HG02981 (cell line): ENCODE results near the gene CEMIP.
"Not testable (repeated sequence)": the region's sequence is repeated elsewhere in the genome, so short reads cannot be mapped to it uniquely, and the experiment has no call there.

Experiments used
- ATAC-seq: cut with Tn5 transposase; IDR thresholded peaks from one replicate; pipeline ENCODE4 v1.9.1; 2021; ENCODE audit warnings: mild to moderate bottlenecking, moderate library complexity; ENCODE audit not compliant: unreplicated experiment

Gene CEMIP

DNA sequence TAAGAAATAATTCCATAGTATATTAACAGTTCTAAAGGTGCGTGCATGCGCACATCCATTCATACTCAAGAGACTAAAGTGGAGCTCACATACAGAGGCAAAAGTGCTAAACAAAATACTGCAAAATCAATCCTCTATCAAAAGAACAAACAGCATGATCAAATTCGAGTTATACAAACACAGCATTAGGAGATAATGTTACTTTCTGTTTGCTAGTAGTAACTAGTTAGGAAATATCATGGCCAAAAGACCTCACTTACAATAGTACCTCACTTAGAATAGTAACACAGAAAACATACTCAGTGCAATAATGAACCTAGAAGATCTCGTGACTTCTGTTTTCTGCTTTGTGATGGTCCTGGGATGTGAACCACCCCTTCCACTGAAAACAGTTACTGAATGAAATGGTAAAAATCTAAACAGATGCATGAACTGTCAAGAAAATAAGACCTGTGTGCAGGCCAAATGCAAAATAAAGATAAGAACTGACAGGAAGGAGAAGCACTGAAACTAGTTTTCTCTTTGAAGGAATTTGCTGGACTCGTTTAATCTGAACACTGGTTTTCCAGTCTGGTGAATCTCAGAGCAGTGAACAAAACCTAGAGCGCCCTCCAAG is 20.9 kb upstream of the CEMIP start:
- no peak for ATAC-seq

GRCh38 chr15:80760960-80761359 is 18.2 kb upstream of the CEMIP start:
- ATAC-seq = no peak

GRCh38 chr15:80761754-80762153 is 17.4 kb upstream of the CEMIP start:
- no peak for ATAC-seq

GRCh38 chr15:80763235-80763634 is 15.9 kb upstream of the CEMIP start:
- not testable (repeated sequence) for ATAC-seq

DNA sequence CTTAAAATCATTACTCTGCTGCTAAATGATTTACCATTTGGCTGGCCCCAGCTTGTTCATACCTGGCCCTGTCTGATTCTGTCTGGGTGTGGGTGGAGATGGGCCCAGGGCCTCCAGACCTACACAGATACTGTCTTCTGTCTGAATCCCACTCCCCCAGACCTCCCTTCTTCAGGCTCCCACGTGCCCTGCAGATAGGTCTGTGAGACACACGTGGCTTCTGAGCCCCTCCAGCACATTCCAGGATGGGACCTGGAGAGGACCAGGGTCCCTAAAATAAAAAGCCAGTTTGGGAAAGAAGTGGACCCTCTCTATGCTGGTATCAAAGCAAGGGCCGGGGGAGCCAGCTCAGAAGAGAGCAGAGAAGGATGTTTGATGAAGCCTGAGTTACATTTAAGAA is 14.6 kb upstream of the CEMIP start:
- ATAC-seq = no peak

DNA sequence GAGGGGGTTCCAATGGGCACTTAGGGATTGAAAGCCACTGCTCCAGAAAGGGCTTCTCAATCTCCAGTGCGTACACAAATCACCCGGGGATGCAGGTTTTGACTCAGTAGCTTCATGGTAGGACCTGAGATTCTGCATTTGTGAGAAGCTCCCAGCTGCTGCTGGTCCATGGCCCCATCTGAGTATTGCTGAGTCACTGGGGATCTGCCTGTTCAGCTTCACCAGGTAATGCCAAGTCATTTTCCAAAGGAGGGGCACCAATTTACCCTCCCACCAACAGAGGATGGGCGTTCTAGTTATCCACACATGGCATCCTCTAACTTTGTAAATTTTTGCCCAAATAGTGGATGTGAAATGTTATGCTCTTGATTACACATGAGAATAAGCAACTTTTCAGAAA is 12.9 kb upstream of the CEMIP start:
- no peak for ATAC-seq

DNA sequence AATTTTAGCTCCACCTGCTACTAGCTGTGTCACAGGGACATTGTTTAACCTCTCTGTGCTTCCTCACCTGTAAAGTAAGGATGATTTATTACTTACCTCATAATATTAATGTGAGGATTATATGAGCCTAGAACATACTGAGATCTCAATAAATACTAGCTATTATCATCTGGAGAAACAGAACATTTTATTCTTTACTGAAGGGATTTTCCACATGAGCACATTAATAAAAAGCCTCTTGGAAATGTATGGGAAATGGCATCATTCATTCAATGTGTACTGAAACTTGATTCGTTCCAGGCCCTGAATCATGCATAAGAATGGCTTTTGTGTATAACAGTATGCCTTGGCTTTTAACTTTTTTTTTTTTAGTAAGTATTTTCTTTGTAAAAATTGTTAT is 11.0 kb upstream of the CEMIP start:
- ATAC-seq = no peak

DNA sequence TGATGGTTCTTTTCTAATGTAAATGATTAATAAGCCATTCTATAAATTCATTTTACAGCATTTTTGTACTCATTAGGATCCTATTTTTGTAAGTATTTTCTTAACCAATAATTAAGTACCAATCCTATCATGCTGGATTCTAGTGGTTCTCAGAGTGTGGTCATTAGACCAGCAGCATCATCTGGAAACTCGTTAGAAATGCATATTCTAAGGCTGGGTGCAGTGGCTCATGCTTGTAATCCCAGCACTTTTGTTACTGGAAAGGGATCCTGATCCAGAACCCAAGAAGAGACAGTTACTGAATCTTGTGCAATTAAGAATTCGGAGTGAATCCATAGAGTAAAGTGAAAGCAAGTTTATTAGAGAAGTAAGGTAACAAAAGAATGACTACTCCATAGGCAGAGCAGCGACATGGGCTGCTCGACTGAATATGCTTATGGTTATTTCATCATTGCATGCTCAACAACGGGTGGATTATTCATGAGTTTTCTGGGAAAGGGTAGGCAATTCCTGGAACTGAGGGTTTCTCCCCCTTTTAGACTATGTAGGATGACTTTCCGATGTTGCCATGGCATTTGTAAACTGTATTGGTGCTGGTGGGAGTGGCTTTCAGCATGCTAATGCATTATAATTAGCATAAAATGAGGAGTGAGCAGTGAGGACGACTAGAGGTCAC is 9.9 kb upstream of the CEMIP start:
- ATAC-seq = no peak

DNA sequence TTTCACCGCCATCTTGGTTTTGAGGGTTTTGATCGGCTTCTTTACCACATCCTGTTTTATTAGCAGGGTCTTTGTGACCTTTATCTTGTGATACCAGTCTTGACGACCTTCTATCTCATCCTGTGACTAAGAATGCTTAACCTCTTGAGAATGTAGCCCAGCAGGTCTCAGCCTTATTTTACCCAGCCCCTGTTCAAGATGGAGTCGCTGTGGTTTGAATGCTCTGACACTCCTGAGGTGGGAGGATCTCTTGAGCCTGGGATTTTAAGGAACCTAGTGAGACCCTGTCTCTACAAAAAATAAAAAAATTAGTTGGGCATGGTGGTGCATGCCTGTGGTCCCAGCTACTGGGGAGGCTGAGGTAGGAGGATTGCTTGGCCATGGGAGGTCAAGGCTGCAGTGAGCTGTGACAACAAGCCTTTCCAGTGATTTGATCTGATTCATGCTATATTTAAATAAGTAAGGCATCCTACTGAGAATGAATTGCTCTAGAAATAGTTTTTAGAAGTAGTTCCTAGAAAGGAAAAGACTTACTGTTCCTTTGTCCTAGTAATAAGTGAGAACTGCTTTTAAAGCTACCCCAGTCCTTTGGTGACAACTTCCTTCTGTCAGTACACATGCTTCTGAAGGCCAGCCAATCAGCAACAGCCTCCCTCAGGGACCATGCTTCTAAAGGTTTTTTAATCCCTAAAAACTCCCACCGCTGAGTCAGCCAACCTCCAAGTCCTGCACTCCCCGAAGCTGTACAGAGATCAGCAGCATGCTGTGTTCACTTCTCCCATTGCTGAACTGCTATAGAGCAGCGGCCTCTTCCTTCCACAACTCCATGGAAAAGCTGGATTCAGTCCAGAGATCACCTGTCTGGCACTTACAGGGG is 9.1 kb upstream of the CEMIP start:
- no peak for ATAC-seq

DNA sequence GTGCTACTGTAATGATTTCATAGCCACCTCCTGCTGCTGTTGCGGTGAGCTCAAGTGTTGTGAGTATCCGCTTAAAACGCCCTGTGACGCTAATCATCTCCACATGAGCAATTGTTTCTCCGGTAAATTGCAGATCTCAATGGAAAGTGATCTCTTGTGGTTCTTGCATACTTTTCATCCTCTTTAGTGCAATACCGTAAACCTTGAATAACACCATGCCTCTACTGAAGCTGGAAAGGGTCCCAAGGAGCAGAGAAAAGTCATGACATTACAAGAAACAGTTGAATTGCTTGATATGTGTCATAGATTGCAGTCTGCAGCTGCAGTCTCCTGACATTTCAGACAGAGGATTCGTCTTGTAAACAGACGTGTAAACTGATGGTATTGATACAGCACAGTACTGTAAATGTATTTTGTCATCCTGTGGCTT is 6.0 kb upstream of the CEMIP start:
- ATAC-seq = no peak

- no peak for ATAC-seq
Measured at GRCh38 chr15:80773792-80774352, 5.3 kb upstream of the CEMIP start.

- no peak for ATAC-seq
Measured at GRCh38 chr15:80774486-80774885, 4.7 kb upstream of the CEMIP start.

DNA sequence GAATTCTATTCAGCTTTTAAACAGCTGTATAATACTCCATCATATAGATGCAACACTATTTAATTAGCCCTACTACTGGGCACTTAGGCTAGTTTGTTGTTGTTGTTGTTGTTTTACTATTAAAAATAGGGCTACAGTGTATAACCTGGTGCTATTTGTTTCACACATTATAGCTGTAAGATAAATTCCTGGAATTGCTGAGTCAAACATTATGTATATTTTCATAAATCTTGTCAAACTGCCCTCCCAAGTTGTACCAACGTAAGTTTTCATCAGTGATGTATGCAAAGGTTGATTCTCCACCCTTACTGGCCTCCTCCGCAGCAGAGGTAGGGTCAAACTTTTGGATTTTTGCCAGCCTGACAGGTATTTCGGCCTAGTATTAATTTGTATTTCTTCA is 3.8 kb upstream of the CEMIP start:
- no peak for ATAC-seq

GRCh38 chr15:80776420-80777045 is 2.6 kb upstream of the CEMIP start:
- no peak for ATAC-seq

GRCh38 chr15:80777137-80777536 is 2.0 kb upstream of the CEMIP start:
- ATAC-seq = no peak

DNA sequence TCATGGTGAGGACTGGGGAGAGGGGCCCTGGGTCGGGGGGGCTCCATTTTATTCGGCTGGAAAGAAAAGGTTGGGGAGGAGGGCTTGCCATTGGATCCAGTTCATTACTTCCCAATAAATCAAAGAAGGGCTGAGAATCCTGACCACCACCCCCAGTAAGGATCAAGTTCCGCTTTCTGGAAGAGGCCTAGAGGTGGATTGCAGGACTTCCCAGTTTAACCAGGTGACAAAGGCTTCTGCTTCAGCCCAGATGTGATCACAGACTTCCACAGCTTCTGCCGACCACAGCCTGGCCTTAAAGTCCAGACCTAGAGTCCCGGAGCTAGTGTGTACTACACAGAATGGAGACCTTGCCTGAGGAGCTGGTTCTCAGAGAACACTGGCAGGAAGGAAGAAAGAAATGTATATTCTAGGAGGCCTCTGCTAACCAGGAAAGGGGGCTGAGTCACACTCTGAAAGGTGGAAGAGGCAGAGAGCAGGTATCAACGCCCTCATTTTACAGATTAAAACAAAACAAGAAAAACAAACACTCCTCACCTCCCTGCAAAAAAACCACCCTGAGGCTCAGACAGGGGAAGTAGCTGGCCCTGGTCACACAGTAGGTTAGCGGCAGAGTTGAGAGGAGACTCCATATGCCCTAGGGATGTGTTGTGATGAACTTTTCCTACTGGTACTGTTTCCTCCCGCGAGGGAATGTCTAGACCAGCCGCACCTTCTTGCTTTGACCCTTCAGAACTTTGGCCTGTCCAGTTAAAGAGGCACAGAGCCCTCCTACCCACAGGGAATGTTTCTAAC is 1.1 kb upstream of the CEMIP start:
- ATAC-seq = no peak

- no peak for ATAC-seq
Measured at GRCh38 chr15:80778621-80778963, 578 bp upstream of the CEMIP start.

GRCh38 chr15:80779658-80780415 is 667 bp downstream of the CEMIP start:
- ATAC-seq = no peak

- ATAC-seq = no peak
Measured at GRCh38 chr15:80780416-80781221, 1.4 kb downstream of the CEMIP start.
